HG02610 (cell line): Measurements from ENCODE around the gene SLC8A1.

ENCODE experiments used
- ATAC-seq: cut with Tn5 transposase; IDR thresholded peaks from one replicate; pipeline ENCODE4 v1.9.1; 2021; ENCODE audit warnings: mild to moderate bottlenecking, moderate library complexity; ENCODE audit not compliant: unreplicated experiment

The SLC8A1 gene

DNA sequence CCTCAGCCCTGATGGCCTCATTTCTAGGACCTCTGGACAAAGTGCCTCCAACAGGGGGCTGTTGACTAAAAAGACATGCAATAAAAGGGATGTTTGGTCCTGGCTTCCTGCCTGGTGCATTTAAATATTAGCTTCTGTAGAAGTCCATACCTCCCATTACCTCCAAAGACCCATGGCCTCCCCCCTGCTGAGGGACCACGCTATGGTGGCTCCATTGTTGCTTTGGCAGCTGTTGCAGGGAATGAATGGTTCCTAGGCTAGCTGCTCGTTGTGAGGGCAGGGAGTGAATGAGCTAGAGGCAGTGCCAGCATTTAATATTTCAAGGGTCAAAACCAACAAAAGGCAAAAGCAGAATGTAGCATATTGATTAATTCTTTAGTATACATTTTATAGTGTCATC lies 285.9 kb downstream of the SLC8A1 start:
- no peak for ATAC-seq

DNA sequence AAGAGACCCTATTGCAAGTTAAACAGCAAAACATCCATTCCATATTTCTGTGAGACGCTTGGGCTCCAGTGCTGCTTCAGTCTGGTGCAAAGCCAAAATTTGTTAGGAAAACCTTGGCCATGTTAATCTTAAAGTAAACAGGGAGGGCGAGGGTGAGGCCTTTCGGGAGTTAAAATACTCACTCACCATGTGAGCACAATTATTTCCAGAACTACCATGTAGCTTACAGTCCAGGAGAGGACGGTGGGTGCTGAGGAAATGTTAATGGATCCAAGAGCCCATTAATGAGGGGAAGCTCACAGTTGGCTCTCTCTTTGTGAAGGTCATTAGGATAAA lies 286.4 kb downstream of the SLC8A1 start:
- ATAC-seq = no peak

DNA sequence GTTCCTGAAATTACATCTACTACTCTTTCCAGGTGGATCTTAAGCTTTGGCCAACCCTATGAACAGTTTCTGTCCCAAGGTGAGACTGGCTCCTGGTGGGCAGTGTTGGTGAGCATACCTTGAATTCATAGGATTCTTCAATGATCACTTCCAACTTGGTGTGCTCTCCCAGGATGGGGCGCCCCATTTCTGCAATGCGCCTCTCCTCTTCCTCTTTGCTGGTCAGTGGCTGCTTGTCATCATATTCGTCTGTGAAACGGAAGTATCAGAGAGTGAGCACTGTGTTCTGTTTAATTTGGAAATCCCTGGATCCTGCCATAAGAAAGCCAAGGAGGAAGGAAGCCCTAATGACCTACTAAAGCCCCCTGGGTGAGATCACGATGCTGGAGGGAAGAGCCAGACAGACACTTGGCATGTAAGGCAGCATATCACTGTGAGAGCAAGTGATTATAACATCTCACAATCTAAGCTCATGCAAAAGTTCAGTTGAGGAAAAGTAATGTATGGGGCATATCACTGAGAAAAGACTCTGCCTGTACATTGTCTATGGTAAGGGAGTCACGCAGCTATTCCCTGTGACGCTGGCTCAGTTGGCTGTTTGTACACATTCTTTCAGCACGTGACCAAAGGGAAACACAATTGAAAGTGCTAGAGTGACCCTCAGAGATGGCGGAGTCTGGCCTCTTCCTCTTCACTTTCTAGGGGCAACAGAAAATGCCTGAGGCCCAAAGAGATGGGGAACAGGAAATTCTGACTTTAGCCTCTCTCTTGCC lies 287.0 kb downstream of the SLC8A1 start:
- no peak for ATAC-seq

DNA sequence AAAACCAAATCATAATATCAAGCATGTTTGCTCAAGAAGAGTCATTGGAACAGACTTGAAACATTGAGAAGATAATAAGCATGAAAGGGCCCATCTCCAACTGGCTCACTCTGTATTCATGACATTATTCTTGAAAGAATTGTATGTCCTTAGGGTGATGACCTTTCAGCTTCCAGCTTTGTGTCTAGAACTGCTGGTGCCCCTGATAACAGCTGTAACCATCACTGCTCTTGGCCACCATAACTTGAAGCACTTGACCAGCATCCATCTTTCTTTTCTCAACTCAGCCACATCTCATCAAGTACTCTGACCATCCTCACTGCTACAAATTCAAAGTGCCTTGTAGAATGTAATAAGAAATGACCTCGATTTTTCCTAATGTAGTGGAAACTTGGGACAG lies 289.9 kb downstream of the SLC8A1 start:
- no peak for ATAC-seq

DNA sequence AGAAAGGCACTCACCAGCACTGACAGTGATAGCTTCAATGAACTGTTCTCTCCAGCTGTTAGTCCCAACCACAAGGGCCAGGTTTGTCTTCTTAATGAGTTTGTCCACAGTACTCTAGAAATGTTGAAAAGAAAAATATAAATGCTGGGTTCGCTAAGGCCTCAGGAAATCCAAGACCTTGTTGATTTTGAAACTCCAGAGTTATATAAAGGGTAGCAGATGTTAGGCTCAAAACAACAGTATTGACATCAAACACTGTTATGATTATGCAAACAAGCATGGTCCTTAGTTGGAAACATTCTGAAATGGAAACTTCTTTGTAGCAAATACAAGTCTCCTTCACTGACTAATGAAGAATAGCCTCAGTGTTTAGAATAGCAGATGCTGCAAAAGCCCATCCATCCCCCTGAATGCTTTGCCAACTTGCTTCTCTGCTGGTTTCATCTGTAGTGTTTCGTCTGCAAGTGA lies 291.1 kb downstream of the SLC8A1 start:
- ATAC-seq = no peak

DNA sequence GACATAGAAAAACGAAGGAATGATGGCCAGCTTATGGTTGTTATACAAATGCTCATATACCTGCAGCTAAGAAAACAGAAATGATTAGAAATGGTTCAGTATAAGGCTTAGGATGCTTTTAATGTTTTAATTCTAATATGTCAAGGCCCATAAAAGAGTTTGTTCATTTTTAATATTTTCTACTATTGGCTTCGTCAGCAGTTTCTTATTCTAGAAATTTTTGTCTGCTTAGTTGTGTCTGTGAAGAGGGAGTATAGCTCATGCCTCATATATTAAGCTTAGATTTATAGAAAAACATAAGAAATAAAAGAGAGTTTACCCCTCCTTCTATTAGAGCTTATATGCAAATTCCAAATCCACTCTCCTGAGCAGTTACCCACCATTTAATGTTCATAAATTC lies 292.6 kb downstream of the SLC8A1 start:
- ATAC-seq = no peak

DNA sequence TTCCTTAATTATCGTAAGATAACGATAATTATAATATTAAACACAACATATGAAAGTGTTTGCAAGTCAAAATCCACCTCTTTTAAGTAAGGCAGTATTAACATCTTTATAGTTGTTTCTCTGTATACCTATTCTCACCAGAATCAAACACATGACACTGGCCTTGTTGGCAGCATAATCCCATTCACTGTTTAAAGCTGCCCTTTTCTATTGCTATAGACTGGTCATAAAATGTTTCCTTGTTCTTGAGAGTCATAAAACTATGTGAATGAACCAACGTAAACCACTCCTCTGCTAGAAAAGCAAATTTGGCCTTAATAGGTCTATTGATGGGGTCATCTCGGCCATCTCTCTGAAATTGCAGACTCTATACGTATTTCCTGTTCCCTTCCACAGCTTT lies 293.1 kb downstream of the SLC8A1 start:
- no peak for ATAC-seq

DNA sequence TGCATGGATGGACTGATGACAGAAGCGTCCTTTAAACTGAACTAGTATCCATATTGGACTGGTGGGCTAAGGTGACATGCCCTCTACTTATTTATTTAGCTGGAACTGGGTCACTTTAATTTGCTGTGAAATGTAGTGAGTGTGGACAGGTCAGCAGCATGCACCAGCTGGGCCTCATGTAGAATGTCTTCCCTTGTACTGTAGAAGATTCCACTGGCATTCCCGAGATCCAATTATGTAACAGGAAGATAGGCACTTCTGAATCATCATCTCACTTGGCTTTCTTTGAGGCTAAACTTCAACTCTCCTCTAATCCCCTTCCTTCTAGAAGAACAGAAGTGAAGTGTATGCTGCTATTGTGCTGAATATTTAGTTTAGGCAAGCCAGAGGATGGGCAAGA lies 296.2 kb downstream of the SLC8A1 start:
- no peak for ATAC-seq

DNA sequence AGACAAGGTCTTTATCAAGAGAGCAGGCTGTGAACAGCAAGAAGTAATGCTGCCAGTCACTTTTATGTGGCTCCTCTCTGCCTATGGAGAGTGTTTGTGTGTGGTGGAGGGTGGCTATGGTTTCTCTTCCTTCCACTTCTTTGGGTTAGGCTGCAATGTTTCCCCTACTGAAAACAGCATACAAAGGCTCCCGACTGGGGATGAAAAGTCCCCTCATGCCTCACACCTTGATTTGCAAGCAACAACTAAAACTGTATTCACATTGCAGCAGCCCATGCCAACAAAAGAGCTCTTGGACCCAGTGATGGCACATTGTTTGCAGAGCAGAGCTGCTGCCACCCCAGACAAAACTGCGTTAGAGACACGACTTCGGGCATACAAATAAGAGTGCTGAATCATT lies 301.6 kb downstream of the SLC8A1 start:
- ATAC-seq = no peak

DNA sequence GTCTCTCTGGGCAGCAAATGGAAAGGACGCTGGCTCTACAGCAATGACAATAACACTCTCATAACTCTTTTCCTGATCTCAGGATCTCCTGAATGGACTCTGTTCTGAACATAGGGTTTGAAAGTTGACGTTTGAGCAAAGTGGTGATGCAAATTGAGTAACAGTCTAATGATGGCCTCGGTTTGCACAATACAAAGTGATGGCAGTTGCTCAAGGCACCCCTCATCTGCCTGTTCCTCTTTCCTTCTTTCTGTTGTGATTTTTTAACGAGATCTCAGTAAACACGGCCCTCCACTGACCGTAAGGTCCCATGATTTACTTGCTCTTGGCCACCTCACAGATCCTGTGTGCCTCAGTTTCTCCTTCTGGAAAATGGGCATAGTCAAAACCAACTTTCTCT lies 303.6 kb downstream of the SLC8A1 start:
- no peak for ATAC-seq

DNA sequence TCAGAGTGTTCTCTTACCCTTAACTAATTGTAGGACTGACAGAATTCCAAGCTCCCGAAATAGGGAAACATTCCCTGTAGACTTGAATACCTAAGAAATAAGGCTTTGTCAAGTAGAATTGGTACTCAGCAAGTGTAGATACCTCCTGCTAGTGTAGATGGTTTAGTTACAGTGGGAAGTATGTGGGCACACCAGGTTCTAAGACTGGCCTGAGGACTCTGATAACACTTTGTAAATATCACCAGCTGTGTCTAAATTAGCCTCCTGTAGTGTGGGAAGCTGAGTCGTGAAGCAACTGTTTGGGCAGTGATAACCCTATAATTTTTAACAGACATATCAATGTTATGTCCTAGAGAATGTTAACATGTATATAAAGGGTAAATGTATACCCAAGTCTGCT lies 304.5 kb downstream of the SLC8A1 start:
- no peak for ATAC-seq

DNA sequence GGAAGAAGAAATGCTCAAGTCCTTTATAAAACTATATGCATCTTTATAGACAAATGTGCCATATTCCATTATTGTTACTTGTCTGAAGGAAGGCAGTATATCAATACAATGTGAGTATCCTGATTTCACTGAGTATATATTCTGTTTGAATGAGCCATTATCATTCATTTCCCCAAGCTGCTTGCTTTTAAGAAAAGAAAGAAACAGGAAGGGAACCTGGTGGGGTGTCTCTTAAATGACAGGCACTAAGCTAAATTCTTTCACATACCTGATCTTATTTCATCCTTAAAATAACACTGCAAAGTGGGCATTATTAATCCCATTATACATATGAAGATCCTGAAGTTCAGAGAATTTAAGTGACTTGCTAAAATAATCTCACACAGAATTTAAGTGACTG lies 307.9 kb downstream of the SLC8A1 start:
- ATAC-seq = no peak

DNA sequence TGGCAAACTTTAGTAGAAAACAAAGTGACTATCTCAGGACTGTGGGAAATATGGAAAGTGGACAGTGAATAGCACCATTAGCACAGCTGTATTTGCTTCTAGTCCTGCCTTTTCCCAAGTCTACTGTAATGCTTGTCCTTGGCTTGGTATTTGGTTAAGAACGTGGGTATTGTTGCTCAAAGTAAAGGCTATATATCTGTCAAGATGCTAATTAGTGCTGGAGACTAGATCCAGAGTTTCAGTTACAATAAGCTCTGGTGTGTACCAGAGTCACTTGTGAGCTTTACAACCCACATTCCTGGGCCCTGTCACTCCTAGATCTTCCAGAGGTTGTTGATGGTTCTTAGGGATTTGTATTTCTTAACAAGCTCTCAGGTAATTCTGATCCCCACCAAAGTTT lies 313.6 kb downstream of the SLC8A1 start:
- ATAC-seq = no peak

DNA sequence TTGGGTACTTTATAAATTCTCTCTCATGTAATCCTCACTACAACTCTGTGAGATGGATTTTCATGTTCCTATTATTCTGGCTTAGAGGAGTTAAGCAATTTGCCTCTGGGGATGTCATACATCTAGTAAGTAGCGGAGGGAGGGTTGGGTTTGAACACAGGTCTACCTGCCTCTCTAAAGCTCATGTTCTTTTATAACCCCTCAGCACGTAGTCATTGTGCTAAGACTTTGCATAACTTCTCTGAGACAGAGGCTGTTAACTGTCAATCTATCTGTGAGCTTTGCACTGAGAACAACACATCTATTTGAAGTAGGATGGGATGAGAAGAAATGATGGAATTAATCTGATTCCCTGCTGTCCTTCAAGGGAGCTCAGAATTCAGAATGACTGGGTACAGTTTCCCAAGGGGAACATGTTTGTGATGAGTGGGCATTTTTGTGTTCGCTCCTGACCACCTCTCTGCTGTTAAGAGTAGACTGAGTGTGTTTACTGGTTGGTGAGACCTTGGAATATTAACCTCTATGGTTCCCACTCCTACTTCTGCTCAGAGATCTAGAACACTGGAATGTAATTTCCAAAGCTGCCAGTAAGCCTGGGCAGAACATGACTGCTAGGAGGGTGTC lies 320.7 kb downstream of the SLC8A1 start:
- no peak for ATAC-seq

DNA sequence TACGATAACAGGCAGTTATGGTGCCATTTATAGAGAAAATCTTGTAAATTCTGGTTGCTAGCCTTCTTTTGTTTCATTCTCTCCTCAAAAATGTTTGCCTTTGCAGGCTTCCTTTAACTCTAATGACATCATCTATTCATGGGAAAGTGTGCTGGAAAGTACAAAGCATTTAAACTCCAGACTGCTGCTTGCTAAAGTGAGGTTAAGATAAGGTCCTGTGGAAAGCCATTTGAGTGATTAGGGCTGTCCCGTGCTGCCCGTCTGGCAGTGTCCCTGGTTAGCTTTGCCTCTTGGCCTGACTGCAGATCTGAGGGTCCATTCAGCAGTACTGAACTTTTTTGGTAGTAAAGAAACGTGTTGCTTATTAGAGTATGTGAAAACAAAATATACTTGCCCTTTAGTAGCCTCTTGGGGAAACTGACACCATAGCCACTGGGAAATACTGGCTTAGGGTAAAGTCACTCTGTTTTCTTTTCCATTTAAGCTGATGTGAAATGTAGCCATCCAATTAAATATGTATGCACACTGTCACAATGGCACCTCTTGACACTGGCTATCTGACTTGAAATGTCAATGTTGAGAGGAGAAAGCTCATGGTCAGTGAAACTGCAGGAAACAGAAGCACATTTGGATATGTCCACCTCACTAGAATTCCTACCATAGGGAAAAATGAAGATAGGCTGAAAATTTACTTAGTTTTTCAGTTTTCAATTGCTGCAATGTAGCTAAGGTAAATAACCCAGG lies 321.5 kb downstream of the SLC8A1 start:
- ATAC-seq = no peak

DNA sequence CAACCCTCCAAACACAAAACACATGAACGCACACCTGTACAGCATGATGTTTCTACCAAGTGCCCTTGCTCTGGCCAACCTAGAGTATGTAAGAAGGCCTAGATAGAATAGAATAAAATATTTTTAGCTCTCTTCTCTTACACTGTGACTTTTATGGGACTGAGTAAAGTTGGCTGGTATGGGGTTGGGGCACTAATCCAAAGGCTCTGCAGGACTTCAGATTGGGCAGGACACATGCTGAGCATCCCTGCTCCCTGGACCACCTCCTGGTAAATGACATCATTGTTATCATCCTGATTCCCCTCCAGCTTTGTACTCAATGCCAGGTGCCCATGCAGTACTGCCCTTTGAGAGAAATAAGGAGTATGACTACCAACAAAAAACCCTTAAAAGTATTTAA lies 322.2 kb downstream of the SLC8A1 start:
- no peak for ATAC-seq

DNA sequence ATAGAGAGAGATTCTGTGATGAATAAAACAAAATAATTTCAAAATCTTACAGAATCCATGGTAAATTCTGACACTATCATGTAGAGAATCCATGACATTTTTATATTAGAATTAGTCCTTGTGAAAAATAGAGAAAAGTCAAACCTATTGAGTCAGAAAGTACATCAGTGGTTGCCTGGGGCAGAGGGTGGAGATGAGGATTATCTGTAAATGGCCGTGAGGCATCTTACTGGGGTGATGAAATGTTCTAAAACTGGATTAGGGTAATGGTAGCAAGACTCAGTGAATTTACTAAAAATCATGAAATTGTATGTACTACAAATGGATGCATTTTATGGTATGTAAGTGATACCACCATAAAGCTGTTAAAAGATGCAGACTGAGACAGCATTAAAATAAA lies 323.1 kb downstream of the SLC8A1 start:
- no peak for ATAC-seq

DNA sequence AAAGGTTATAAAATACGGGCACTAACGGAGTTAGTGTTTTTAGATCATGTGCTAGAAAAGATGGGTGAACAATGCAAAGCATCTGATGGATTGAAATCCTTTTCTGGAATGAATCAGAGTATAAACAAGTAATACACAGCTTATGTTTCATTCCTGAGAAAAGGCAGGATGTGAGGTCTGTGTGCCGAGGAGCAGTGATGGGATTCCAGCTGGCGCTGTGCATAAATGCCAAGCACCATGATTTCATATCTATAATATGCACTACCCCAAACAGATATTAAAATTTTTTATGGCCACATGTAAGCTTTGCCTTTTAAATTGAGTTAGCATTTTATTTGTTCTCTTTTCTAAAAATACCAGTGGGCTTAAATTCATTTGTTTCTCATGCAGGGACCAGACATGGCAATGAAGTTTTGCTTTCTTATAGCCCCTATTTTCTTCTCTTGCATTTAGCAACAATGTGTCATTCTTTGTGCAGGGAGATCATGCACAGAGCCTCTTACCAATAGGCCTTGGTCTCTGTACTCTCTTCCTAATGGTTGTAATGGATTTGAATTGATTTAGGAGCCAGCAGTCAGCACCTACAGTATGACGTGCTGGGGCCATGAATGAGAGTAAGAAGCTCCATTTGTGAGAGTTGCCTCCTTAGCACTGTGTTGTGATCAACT lies 323.9 kb downstream of the SLC8A1 start:
- ATAC-seq = no peak

DNA sequence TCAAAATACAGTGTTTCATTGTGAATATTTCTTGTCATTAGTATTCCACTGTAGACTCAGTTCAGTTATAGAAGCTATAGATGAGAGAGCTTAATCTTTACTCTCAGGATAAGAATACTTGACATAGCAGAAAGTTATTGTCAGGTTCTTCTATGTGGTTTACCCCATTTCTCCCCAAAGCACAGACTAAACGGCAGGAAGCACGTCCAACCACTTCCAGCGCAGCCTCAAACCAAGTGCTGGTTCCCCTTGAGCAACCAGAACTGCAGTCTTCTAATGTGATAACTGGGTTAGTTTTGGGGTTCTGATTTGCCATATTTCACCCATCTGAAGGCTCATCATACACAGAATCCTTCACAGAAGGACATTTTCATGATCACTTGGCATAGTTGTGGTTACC lies 324.7 kb downstream of the SLC8A1 start:
- no peak for ATAC-seq

DNA sequence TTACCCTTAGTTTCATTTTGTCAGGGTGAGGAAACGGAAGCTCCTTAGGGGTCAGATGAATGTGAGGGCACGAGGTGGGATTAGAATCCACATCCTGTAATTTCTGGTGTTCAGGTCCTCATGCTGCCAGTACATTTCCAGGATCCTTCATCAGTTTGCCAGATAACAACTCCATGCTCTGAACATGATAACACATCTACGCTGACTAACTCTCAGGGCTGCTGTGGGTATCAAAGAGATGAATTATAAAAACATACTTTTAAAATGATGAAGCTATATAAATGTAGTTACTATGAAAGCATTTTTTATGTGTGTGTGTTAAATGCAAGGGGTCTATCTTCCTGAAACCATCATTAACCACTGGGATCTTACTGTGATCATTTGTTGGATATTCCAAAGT lies 325.9 kb downstream of the SLC8A1 start:
- no peak for ATAC-seq

DNA sequence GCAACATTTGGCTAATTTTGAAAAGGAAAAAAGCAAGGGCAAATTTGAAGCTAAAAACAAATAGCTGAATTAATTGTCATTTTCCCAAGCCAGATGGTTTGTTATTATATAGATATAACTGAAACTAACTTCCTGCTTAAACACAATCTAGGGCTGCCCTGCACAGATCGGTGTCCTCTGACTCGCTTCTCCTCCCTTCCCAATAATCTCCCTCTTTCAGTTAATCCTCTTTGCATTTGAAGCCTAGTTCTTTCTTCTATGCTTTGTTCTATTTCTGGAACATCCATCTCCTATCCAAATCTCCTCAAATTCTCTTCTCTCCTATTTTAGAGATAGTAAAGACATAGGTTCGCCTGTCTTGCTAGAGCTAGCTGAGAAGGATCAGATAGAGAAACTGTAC lies 328.1 kb downstream of the SLC8A1 start:
- ATAC-seq = no peak

DNA sequence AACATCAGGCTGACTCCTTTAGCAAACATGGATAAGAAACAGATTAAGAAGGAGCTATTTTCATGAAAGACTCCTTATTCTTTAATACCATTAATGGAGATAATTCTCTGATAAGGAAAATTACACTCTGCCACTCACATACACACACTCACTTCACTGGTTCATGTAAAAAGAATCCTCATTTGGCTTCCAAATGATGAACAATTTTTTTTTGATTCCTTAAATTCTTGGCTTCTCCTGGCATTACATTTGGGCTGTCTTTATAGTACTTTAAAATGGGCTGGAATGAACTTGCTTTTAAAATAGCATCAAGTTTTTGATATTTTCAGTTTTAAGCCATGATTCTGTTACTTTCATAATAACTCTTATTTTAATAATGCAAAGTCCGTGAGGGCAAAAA lies 328.6 kb downstream of the SLC8A1 start:
- ATAC-seq = no peak
